GM18868 (cell line): ENCODE data around the gene FKBP1B.
A peak's percentile ranks its signal among the peaks of the same experiment; 100 is the strongest.
"Not testable (repeated sequence)": the region's sequence is repeated elsewhere in the genome, so short reads cannot be mapped to it uniquely, and the experiment has no call there.

Experiments used
- ATAC-seq: cut with Tn5 transposase; IDR thresholded peaks from one replicate; pipeline ENCODE4 v1.9.1; 2021; ENCODE audit warnings: mild to moderate bottlenecking, moderate library complexity; ENCODE audit not compliant: unreplicated experiment

The FKBP1B gene

GRCh38 chr2:24022324-24022974 is 27.1 kb upstream of the FKBP1B start:
- no peak for ATAC-seq

GRCh38 chr2:24022975-24023575 is 26.5 kb upstream of the FKBP1B start:
- no peak for ATAC-seq

- ATAC-seq, result no peak
Measured at GRCh38 chr2:24024018-24024417, 25.5 kb upstream of the FKBP1B start.

DNA sequence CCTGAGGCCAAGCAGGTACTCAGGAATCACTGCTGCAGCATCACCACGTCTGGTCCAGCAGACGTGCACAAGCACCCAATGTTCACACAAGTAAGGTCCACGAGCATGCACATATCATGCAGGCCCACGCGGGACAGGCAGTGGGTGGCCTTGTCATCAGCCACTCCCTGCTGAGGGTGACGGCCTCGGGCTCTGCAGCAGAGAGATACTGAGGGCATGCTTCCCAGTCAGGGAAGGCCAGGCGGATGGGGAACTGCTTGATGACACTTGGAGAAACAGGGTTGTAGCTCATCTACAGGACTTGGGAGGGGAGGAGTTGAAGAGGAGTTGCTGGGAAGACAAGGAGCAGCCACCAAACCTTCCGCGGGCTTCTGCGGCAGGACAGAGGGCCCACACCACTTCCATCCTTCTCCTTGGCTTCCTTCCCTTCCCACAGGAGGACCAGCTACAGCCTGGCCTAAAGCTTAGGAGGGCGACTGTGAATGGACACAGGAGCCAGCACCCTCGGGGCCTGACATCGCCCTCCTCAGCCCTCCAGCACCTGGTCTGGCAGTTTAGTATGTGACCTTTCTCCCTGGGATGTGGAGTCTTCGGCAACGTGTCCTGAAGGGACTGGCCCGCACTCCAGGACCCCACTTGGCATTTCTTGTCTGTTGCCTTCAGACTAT is 24.4 kb upstream of the FKBP1B start:
- ATAC-seq, result no peak

DNA sequence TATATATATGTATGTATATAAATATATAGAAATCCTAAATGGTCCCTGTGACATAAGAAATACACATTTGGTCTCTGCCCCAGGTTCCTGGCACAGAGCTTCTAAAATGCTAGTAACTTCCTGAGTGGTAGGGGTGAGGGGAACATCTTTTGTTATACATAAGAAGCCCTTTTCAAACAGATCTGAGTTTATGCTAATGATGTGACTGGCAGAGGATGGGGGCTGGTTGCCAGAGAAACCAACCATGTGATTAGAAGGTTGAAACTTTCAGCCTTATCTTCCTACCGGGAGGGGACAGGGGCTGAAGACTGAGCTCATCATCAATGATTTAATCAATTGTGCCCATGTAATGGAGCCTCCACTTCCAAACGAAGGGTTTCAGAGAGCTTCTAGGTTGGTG is 23.3 kb upstream of the FKBP1B start:
- ATAC-seq, result no peak

- ATAC-seq, result no peak
Measured at GRCh38 chr2:24038786-24039499, 10.6 kb upstream of the FKBP1B start.

GRCh38 chr2:24040511-24040910 is 9.0 kb upstream of the FKBP1B start:
- ATAC-seq, result no peak

GRCh38 chr2:24043133-24043532 is 6.4 kb upstream of the FKBP1B start:
- not testable (repeated sequence) for ATAC-seq

- ATAC-seq, result no peak
Measured at GRCh38 chr2:24045511-24046508, 3.7 kb upstream of the FKBP1B start.

GRCh38 chr2:24046599-24046929 is 3.0 kb upstream of the FKBP1B start:
- ATAC-seq, result no peak

DNA sequence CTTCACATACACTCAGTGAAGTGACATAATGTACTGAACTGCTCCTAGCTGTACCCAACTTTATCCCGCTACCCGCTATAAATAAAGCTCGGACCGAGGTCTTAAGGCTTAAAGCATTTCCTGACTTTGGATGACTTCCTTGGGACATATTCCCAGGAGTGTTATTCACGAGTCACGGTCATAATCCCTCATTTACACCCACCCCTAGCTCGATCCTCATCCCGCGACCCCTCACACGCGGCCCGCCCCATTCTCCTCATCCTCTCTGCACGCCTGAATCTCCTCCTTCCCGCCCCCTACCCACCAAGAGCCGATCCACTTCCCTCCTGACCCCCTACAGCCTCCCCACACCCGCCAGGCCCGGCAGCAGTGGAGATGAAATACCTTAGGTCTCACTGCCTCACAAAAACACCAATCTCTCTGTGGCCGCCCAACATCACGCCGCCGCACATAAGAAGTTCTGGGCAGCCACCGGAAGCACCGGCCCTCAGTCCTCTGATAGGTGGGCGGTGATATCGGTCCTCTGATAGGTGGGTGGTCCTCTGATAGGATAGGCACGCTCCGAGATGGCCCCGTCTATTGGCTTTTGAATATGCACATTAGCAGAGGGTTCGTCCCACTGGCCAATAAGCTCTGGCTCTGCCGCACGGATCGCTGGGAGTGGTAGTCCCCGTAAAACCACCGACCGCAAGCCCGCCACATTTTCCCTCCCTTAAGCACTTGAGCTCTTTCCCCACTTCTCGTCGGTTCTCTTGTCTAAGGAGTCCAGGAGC is 2.4 kb upstream of the FKBP1B start, which contains the start of gene WDCP:
Gene WDCP (minus strand): TSS at position 462 of the 773 bp plus-strand sequence. CDS start 7,897 bp downstream, outside the sequence.
- ATAC-seq, result peak; percentile 99

DNA sequence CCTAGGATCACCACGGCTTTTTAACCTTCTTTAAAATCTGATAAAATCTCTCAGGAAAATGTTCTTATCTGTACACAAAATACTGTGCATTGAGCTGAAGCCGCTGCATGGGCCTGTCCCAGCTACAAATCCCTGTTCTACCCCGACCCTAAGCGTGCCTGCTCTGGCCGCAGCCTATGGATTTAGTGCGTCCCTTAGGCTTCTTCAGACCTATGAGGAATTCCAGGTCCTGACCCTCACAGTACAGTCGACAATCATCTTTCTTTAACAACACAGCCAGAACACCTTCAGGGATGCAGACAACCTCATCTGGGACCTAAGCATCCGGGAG is 1.9 kb upstream of the FKBP1B start:
- ATAC-seq, result peak; percentile 2

DNA sequence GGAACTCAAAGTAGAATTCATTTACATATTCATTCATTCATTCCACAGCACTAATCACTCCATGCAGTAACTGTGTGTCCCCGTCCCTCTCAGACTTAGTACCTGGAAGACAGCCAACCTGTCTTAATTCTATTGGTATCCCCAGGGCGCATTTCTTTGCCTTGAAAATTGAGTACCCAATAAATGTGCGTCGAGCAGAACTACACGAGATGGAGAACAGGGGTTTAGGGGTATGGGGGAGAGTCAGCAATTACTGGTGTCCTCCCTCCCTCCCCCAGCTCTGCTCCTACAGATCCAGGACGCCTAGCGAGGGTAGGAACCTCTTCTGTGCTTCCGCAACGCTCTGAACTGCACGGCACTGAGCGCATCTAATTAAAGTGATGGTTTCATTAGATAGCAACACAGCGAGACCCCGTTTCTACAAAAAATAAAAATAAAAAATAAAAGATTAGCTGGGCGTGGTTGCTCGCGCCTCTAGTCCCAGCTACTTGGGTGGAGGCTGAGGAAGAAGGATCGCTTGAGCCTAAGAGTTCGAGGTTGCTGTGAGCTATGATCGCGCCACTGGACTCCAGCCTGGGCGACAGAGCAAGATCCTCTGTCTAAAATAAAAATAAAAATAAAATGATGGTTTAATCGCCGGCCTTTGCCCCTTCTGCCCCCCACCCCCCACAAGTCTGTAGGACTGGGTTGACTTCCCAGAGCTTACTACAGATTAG is 614 bp upstream of the FKBP1B start:
- no peak for ATAC-seq

- ATAC-seq, result no peak
Measured at GRCh38 chr2:24050041-24050979, 769 bp downstream of the FKBP1B start.

- ATAC-seq, result no peak
Measured at GRCh38 chr2:24051833-24052232, 2.3 kb downstream of the FKBP1B start.

DNA sequence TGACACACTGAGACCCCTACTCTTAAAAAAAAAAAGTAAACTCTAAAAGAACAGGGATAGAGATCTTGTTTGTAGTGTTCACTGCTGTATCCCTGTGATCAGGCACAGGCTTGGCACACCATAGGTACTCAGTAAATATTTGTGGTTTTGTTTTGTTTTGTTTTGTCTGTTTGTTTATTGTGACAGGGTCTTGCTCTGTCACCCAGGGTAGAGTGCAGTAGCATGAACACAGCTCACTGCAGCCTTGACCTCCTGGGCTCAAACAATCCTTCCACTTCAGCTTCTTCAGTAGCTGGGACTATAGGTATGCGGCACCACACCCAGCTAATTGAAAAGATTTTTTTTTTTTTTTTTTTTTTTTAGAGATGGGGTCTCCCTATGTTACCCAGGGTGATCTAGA is 3.4 kb downstream of the FKBP1B start:
- ATAC-seq, result no peak

GRCh38 chr2:24054366-24055010 is 4.9 kb downstream of the FKBP1B start:
- ATAC-seq, result no peak

DNA sequence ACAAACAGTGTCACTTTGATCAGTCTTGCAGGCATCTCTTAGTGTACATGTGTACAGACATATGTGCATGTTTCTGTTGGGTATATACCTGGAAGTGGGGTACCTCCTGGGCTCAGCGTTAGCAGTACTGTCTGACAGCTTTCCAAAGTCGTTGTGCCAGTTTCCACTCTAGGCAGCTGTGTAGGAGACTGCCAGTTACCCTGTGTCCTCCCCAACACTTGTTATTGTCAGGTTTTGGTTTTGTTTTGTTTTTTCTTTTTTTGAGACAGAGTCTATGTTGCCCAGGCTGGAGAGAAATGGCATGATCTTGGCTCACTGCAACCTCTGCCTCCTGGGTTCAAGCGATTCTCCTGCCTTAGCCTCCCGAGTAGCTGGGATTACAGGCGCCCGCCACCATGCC is 6.2 kb downstream of the FKBP1B start:
- no peak for ATAC-seq
